Measurements from ENCODE around the gene CSTF2. TPM values are rescaled to one million over a fixed set of nuclear protein-coding genes. Genes with fewer than 3 reads are reported as not detected.

The CSTF2 gene
- total and polyA plus RNA-seq, 4 donors: 3.9 to 11.8 (median 5.3) TPM

GRCh38 chrX:100864657-100865391 is 44.6 kb downstream of the CSTF2 start:
- no peak overlapping the region for H3K4me3 ChIP-seq (ENCODE audit: low read depth in 1 of 3, low read length in 3 of 3)
- DNase-seq (ENCODE audit: low spot score): no peak
- no peaks in the 10 kb centered on the region for H3K9me3 ChIP-seq (ENCODE audit: control insufficient read depth in 4 of 4, low read length in 3 of 4)
- WGBS: 82% methylated on average over 2 of the region's 2 CpGs
- H3K27ac ChIP-seq (ENCODE audit: low read depth in 1 of 2, low read length in 2 of 2): no peak overlapping the region
- H3K36me3 ChIP-seq (ENCODE audit: control insufficient read depth in 4 of 4, insufficient read depth in 3 of 4, low read depth in 1 of 4, low read length in 3 of 4): no peaks in the 10 kb centered on the region
- no peak overlapping the region for H3K9ac ChIP-seq (ENCODE audit: low read depth in 1 of 2, low read length in 2 of 2)
- no peaks in the 10 kb centered on the region for H3K27me3 ChIP-seq (ENCODE audit: control insufficient read depth in 4 of 4, insufficient read depth in 4 of 4, low read length in 3 of 4)
- TF ChIP-seq SP1 (IDR thresholded peaks at IDR 0.05) (no peak), JUND (IDR thresholded peaks at IDR 0.05) (no peak), GABPA (IDR thresholded peaks at IDR 0.05 in 1 of 2, conservative IDR thresholded peaks at IDR 0.05 in 1 of 2) (no peak), FOXA1 (IDR thresholded peaks at IDR 0.05) (no peak), EGR1 (IDR thresholded peaks at IDR 0.05; ENCODE audit: low read depth in 2 of 2) (no peak), RAD21 (IDR thresholded peaks at IDR 0.05) (no peak), REST (IDR thresholded peaks at IDR 0.05) (no peak), RXRA (IDR thresholded peaks at IDR 0.05) (no peak), ZBTB33 (IDR thresholded peaks at IDR 0.05) (no peak)
- H3K4me1 ChIP-seq (ENCODE audit: control insufficient read depth in 4 of 4, insufficient read depth in 4 of 4, low read length in 3 of 4): no peaks in the 10 kb centered on the region

GRCh38 chrX:100868273-100868672 is 48.1 kb downstream of the CSTF2 start:
- Histone ChIP-seq H3K36me3 (ENCODE audit: control insufficient read depth in 4 of 4, insufficient read depth in 3 of 4, low read depth in 1 of 4, low read length in 3 of 4) (no peaks in the 10 kb centered on the region), H3K4me1 (ENCODE audit: control insufficient read depth in 4 of 4, insufficient read depth in 4 of 4, low read length in 3 of 4) (no peaks in the 10 kb centered on the region), H3K27me3 (ENCODE audit: control insufficient read depth in 4 of 4, insufficient read depth in 4 of 4, low read length in 3 of 4) (no peaks in the 10 kb centered on the region), H3K9ac (ENCODE audit: low read depth in 1 of 2, low read length in 2 of 2) (no peak overlapping the region), H3K4me3 (ENCODE audit: low read depth in 1 of 3, low read length in 3 of 3) (no peak overlapping the region), H3K27ac (ENCODE audit: low read depth in 1 of 2, low read length in 2 of 2) (no peak overlapping the region), H3K9me3 (ENCODE audit: control insufficient read depth in 4 of 4, low read length in 3 of 4) (no peaks in the 10 kb centered on the region)
- TF ChIP-seq JUND (IDR thresholded peaks at IDR 0.05) (no peak), TAF1 (conservative IDR thresholded peaks at IDR 0.05) (no peak), ATF3 (IDR thresholded peaks at IDR 0.05) (no peak), EGR1 (IDR thresholded peaks at IDR 0.05; ENCODE audit: low read depth in 2 of 2) (no peak), CTCF (IDR thresholded peaks at IDR 0.05; ENCODE audit: low read depth, low read length, missing input control) (no peak), NR2F2 (IDR thresholded peaks at IDR 0.05) (no peak), GABPA (IDR thresholded peaks at IDR 0.05 in 1 of 2, conservative IDR thresholded peaks at IDR 0.05 in 1 of 2) (no peak), FOXA2 (IDR thresholded peaks at IDR 0.05) (no peak)
- no peak for DNase-seq (ENCODE audit: low spot score)
- 80% methylated on average over 2 of the region's 2 CpGs for WGBS
